Limb (tissue), 2 donors: Measurements from ENCODE around the gene KLHL17.

Experiments
- DNase-seq, 2 donors: peaks; one replicate each; pipeline ENCODE4 v3.0.0-alpha.2; 2016; ENCODE audit errors: extremely low spot score in 2 of 2

The KLHL17 gene

DNA sequence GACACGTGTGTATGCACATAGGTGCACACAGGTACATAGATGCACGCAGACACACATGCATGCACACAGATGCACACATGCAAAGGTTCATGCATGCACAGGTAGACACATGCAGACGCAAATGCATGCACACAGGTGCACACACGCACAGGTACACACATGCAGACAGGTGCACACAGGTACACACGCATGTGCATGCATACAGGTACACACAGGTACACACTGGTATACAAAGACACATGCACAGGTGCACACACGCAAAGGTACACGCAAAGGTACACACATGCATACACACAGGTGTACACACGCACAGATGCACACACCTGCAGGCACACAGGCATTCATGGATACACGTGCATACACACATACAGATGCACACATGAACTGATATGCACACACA is 10.1 kb upstream of the KLHL17 start:
- no peak for DNase-seq

DNA sequence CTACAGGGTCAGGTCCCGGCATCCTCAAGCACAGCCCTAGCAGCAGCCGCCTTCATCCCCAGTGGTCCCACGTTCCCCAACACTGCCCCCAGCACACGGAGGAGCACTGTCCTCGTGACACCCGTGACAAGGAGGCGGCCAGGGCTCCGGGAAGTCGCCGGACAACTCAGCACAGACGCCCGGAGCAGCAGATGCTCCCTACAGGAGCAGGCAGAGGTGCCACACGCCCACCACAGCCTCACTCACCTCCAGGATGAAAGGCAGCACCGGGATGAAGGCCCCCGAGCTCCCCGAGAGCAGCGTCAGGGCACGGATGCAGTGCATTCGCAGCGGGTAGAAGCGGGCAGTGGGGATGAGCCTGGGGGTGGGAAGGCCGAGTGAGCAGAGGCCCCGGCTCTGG is 9.5 kb upstream of the KLHL17 start:
- DNase-seq = no peak

DNA sequence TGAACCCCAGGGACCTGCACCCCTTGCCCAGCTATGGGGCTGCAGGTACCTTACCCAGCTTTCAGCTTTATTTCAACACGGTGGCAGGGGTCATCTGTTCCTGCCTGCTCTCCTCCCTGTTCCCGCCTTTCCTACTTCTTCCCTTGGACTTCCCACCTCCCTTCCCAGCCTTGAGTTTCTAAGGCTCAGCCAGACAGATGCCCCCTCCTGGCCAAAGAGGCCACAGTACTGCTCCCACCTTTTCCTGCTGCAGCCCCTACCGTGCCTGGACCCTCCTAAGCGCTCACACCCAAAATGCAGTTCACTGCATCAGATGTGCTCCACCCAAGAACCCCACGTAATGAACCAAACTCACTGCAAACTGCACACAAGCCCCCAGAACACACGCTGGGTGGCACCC is 9.0 kb upstream of the KLHL17 start:
- no peak for DNase-seq

DNA sequence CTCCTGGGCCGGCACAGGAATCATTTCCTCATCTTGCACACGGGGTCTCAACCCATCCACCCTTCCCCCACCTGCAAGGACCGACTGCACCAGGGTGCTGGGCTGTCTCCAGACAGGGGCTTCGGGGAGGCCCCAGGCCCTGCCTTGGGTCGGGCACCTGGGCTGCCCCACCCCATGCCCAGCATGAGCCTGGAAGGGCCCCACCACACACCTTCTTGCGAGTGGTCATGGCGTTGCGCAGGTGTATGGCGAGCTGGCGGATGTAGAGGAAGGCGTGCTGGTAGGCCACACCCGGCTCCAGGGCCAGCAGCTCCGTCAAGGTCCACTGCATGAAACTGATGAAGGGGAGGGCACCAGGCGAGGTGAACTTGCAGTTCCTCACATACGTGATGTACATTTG is 8.2 kb upstream of the KLHL17 start:
- DNase-seq = no peak

DNA sequence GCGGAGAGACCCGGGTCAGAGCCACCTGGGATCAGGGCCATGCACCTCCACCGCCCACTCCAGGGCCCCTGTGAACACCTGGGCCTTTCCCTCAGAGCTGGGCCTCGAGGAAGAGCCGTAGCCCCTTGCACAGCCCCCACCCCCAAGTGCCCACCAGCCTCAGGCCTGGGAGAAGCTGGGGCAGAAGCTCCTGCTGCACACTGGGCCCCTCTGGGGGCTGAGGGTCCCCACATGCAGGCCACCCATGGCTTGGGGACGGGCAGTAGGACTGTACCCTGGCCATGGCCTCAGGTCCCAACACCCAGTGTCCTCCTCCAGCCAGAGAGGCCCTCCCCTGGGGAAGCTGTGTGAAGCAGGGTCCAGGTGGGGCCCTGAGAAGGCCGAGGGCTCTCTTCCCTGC is 7.8 kb upstream of the KLHL17 start:
- DNase-seq = no peak

DNA sequence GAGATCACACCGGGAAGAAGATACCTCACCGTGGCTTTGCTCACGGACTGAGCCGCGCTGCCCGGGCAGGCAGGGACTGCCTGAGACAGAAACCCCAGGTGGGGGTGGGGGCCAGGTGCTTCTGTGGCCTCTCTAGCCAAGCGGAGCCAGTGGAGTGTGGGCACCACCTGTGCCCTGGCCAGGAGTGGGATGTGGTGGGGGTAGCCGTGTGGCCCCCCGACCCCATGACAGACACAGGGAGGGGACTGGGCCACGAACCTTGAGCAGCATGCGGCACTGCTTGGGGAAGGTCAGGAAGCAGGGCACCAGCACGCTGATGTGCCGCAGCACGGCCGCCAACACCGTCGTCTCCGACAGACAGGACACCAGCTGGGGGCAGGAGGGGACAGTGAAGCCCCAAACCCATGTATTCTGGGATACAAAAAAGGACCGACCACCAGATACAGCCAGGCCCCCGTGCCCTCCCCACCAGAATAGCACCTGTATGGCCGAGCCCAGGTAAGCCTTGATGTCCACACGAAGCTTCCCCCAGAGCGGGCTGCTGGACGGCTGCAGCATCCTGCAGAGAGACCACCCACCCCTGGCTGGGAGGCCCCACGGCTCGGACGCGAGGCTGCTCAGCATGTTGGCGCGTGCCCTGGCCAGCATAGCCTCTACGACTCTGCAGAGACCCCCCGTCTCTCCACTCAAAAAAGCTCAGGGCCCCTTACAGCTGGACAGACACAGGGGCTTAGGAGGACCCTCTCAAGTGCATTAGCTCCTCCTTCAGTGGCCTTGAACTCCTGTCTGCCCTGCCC is 6.7 kb upstream of the KLHL17 start:
- DNase-seq = no peak

DNA sequence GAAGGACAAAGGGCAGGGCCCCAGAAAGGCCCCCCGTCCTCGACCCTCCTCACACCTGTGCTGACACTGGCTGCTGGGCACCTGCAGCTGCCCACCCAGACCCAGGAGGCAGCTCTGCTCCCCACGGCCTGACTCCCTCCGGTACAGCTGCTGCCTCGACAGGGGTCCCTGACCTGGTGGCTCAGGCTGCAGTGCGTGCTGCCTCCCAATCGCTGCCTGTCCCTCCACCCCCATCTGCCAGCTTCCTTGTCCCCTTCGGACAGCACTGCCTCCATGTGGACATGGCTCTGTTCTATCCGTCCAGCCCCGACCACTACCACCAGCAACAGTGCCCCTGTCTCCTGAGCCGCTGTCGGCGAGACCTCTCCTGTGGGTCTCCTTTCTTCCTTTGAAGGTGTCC is 5.5 kb upstream of the KLHL17 start:
- DNase-seq = no peak

DNA sequence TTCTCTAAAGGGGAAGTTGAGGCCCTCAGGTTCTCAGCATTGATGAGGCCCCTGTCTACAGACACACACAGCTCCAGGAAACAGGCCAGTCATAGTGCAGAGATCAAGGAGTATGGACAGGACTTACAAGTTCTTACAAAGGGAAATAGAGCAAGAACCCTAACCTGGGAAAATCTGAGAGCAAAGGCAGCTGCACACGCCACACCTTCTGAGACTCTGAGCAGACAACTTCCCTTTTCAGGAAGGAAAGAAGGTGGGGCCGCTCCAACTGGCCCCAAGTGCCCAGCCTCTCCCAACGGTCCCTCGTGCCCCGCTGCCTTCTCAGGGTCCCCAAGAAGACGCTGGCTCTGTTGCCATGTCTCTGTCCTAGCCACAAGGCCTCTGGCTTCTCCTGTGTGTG is 4.9 kb upstream of the KLHL17 start:
- no peak for DNase-seq

DNA sequence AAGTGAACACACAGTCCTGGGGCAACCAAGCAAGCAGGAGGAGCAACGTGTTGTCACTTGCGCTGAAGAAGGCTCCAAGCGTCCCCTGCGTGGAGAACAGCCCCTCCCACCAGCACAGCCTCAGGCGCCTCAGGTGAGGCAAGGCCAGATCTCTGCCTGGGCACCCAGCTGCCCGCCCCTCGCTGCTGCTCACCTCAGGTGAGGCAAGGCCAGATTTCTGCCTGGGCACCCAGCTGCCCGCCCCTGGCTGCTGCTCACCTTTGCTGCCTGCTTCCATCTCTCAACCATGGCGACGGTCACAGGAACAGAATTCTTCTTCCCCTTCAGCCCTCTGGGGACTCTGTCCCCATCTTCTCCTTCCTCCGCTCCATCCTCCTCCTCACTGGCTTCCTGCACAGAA is 3.7 kb upstream of the KLHL17 start:
- DNase-seq = no peak

DNA sequence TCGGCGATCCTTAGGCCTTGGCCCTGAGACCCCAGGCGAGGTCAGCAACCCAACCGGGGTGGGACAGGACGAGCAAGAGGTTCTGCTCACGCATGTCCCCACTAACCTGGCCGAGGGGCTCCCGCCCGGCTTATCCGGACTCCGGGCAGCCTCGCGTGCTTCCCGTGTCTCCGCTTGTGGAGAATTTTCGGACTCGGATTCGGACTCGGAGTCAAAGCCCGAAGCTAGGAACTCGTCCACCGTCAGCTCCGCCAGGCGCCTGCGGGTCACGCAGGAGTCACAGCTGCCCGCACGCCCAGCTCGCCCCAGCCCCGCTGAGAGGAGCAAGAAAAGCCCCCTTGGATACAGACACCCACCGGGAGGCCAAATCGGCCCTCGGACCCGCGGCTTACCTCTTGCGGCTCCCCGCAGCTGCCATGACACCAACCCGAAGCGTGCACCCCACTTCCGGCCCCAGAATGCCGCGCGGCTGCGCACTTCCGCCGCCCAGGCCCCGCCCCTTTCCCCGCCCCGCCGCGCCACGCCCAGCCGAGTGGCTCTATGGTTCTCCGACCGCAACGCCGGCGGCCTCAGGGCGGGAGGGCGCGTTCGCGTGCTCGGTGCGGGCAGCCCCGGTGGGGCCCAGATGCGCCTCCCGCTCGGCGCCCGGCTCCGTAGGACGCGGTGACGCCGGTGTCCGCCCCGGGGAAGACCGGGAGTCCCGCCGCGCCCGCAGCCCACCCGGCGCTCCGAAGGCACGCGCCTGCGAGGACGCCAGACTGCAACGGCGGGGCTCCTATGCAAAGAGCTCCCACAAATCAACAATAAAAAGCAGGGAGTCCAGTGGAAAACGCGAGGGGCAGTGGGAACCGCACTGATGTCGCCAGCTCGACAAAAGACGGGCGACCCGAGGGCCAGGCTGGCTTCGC is 1.3 kb upstream of the KLHL17 start, which contains the start of gene NOC2L:
Gene NOC2L (minus strand): TSS at position 434 of the 908 bp plus-strand sequence. CDS start 16 bp downstream, at position 418.
- DNase-seq = peak; percentile 91 to 98

DNA sequence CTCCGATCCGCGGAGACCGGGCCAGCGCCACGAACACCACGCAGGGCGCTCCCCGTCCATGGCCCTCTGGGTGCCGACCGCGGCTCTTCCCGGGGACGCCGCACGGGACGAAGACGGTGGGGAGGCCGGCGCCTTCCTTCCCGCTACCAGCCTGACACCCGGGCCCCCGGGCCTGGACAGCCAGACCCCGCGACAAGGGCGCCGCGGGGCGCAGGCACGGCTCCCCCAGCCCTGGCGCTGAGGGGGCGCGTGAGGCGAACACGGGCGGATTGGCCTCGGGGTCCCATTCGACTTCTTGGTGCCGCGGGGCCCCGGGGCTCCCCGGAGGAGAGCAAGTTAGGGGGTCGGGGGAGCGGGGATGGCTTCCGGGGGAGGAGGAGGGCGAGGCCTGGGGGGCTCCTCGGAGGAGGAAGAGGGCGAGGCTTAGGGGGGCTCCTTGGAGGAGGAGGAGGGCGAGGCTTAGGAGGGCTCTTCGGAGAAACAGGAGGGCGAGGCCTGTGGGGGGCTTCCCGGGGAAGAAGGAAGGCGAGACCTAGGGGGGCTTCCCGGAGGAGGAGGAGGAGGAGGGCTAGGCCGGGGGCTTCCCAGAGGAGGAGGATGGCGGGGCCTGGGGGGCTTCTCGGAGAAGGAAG is 537 bp upstream of the KLHL17 start:
- no peak for DNase-seq

DNA sequence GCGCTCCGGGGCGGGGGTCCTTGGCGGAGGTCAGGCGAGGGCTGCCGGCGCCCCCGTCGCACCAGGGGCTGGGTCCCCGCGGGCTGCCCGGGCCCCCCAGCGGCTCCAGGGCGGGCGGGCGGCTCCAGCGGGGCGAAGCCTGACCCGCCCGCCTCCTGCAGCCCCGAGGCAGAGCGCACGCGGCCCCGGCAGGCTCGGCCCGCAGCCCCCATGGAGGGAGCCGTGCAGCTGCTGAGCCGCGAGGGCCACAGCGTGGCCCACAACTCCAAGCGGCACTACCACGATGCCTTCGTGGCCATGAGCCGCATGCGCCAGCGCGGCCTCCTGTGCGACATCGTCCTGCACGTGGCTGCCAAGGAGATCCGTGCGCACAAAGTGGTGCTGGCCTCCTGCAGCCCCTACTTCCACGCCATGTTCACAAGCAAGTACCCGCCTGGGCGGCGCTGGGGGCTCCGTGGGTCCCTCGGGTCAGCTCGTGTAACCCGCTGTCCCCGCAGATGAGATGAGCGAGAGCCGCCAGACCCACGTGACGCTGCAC is 817 bp downstream of the KLHL17 start:
- DNase-seq = no peak

DNA sequence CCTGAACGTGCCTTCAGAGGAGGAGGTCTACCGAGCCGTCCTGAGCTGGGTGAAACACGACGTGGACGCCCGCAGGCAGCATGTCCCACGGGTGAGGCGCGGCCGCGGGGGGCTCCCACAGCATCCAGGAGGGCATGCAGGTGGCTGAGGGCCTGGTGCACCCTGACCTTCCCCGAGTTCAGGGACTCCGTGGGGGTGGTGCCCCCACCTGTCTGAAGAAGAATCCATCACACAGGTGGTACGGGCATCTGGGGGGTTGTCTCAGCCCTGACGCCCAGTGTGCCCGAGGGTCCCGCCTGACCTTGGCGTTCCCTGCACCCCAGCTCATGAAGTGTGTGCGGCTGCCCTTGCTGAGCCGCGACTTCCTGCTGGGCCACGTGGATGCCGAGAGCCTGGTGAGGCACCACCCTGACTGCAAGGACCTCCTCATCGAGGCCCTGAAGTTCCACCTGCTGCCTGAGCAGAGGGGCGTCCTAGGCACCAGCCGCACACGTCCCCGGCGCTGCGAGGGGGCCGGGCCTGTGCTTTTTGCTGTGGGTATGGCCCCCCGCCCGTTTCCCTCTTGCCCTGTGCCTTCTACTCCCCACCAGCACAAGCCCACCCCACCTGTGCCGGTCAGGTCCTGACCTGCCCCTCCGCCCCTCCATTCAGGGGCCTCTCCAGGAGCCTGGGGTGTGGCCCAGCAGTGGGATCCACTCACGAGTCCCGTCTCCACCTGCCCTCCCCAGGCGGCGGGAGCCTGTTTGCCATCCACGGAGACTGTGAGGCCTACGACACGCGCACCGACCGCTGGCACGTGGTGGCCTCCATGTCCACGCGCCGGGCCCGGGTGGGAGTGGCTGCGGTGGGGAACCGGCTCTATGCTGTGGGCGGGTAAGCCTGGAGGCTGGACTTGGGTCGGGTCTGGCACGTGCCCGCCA is 2.3 kb downstream of the KLHL17 start:
- DNase-seq = no peak

DNA sequence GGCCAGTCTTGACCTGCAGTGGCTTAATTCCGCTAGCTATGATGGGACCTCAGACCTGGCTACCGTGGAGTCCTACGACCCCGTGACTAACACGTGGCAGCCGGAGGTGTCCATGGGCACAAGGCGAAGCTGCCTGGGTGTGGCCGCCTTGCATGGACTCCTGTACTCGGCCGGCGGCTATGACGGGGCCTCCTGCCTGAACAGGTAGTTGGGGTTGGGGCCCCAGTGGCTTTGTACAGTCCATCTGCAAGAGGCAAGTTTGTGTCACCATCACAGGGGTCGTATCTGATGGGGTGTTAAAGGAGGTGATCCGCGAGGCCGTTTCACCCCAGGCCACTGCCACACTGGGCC is 2.9 kb downstream of the KLHL17 start:
- no peak for DNase-seq

DNA sequence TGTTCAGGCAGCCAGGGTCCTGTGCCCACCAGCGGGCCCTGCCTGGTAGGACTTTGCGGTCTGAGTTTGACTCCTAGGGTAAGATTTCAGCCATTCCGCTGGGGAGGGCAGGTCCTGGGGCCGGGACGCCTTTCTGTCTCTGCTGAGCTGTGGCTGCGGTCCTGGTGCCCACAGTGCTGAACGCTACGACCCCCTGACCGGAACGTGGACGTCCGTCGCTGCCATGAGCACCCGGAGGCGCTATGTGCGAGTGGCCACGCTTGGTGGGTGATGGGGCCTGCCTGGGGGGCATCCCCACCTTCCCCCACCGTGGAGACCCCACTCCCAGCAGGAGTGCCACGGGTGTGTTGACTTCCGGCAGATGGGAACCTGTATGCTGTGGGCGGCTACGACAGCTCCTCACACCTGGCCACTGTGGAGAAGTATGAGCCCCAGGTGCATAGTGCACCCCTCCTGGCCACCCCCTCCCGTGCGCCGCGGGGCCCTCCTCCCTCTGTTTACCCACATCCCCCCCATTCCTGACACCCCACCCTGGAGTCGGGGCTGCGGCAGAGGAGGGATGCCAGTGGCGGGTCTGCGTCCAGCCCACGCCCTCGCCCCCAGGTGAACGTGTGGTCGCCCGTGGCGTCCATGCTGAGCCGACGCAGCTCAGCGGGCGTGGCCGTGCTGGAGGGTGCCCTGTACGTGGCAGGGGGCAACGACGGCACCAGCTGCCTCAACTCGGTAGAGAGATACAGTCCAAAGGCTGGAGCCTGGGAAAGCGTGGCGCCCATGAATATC is 3.6 kb downstream of the KLHL17 start:
- DNase-seq = no peak

DNA sequence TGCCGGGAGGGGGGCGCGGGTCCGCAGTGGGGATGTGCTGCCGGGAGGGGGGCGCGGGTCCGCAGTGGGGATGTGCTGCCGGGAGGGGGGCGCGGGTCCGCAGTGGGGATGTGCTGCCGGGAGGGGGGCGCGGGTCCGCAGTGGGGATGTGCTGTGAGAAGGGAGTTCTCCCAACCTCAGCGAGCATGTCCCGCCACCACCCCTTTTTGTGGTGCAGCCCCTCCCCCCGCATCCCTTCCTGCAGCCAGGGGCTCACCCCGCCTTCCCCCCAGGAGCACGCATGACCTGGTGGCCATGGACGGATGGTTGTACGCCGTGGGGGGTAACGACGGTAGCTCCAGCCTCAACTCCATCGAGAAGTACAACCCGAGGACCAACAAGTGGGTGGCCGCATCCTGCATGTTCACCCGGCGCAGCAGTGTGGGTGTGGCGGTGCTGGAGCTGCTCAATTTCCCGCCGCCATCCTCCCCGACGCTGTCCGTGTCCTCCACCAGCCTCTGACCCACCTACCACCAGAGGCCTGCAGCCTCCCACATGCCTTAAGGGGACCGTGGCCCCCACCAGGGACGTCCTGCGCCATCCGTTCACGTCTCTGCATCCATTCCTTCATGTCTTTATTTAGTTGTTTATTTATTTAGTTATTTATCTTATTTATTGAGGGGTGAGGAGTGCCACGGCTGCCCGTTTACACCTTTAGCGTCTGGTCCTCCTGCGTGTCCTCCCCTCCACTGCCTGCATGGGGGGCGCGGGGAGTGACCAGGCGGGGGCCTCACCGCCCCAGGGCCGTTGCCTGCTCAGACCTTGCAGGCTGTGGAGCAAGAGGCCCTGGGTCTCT is 4.5 kb downstream of the KLHL17 start:
- DNase-seq = no peak

DNA sequence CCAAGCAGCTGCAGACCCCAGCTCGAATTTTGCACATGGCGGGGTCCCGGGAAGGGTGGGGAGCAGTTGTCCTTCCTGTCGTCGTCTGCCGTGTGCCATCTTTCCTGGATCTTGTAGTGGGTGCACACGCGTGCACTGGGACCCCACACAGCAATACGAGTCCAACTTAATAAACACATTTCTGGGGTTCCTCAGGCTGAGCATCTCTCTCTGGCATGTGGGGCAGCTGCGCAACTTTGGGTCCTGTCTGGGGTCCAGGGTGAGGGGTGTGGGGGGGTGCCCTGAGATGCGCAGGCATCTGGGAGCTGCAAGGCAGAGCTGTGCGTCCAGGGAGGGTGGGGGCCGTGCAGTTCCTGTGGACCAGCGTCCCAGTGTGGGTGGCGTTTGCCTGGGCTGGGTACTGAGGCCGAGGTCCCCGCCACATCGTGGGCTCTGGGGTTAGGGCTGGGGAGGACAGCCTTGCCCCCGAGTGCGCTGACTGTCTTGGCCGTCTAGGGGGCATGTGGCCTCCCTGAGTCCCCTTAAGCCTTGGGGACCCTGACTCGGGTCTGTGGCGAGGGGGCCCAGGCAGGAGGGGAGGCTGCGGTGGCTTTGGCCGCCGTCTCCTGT is 5.2 kb downstream of the KLHL17 start:
- DNase-seq = no peak

DNA sequence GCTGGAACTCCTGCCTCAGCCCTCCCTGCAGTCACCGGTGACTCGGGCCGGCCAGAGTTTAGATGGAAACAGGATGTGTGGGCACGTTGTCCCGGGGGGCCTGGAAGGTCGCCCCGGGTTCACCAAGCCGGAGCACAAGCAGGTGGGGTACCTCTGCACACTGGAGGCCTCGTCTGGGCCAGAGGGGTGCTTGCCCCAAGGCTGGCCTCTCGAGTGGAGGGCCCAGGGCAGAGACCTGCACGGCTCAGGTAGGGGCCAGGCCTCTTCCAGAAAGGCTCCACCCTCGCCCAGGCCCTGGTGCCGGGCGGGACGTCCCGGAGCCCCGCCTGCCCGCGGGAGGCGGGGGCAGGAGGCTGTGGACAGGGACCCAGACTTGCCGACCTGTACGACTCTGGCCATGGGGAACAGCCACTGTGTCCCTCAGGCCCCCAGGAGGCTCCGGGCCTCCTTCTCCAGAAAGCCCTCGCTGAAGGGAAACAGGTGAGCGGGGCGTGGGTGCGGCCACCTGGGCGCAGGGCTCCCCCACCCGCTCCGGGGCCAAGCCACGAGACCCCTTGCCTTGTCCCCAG is 5.8 kb downstream of the KLHL17 start, which contains the start of gene PLEKHN1:
Gene PLEKHN1 (plus strand): TSS at position 348 of the 569 bp plus-strand sequence. CDS start 50 bp downstream, at position 398.
- DNase-seq = no peak
